HepG2 (cell line): ENCODE data around the gene GPR82. TPM values are rescaled to one million over a fixed set of nuclear protein-coding genes. Genes with fewer than 3 reads are reported as not detected.

Experiments
- ATAC-seq: fragments of 200-7000 bp; cut with Tn5 transposase; 3 replicates; pipeline ENCODE4 v1.9.1; 2020; ENCODE audit warnings: mild to moderate bottlenecking, moderate library complexity
- BruUV-seq: library from RNA; stranded (reverse); fragments of 400-500 nt; replicated peaks from 2 replicates; lab custom pipeline; 2021; lab: Mats Ljungman, UMichigan
- CTCF ChIA-PET: fragments of 300-600 bp; formaldehyde crosslinking; extraction: SDS; loops from one replicate; lab custom pipeline; 2021; ENCODE audit warnings: low total read pairs, inconsistent platforms, low intra/inter-chr PET ratio; lab: Yijun Ruan, JAX
- POLR2A ChIA-PET: fragments of 350-600 bp; sonication (Branson Sonifier 250); formaldehyde crosslinking; loops from one replicate; lab custom pipeline; 2020; ENCODE audit warnings: antibody characterized with exemption, inconsistent platforms; lab: Yijun Ruan, JAX
- DNase-seq: peaks from one replicate; pipeline ENCODE4 v3.0.0-alpha.2; 2015; ENCODE audit warnings: low spot score
- FAIRE-seq: peaks from 3 replicates; lab custom pipeline; 2011; peaks lifted over from hg19 to GRCh38; lab: Jason Lieb, UNC
- H2AFZ ChIP-seq: one replicate; pipeline ENCODE4 v1.6.1; 2011; ENCODE audit warnings: low read length, inconsistent platforms
- H3K27ac ChIP-seq: fragments of 300-600 bp; 3 replicates; pipeline ENCODE4 v1.8.0; 2011; ENCODE audit warnings: mixed run types, mild to moderate bottlenecking, mixed read lengths, low read length, inconsistent platforms; ENCODE audit not compliant: insufficient read depth; ENCODE audit errors: extremely low read length
- H3K27me3 ChIP-seq, 2 experiments: fragments of 200-600 bp in 1 of 2; 2 replicates in 1 of 2; 3 replicates in 1 of 2; pipeline versions ENCODE4 v1.6.0 to v1.8.0; 2011; ENCODE audit warnings: low read length in 2 of 2, mild to moderate bottlenecking in 2 of 2, moderate library complexity in 2 of 2, inconsistent platforms in 1 of 2; ENCODE audit not compliant: insufficient read depth in 2 of 2, control insufficient read depth in 1 of 2
- H3K36me3 ChIP-seq, 2 experiments: fragments of 200-600 bp in 1 of 2; replicated peaks in 1 of 2; 2 replicates in 1 of 2; 3 replicates in 1 of 2; pipeline versions ENCODE4 v1.5.1 to v1.8.0; 2011; ENCODE audit warnings: low read length in 2 of 2, inconsistent platforms in 1 of 2; ENCODE audit not compliant: insufficient read depth in 2 of 2, control insufficient read depth in 1 of 2
- H3K4me1 ChIP-seq: 2 replicates; pipeline ENCODE4 v1.5.1; 2012; ENCODE audit warnings: low read length, inconsistent platforms; ENCODE audit not compliant: insufficient read depth
- H3K4me2 ChIP-seq: 2 replicates; pipeline ENCODE4 v1.6.0; 2011; ENCODE audit warnings: low read depth, low read length, inconsistent platforms
- H3K4me3 ChIP-seq, 3 experiments: fragments of 200-600 bp in 1 of 3; sonication (generic), shearing (Covaris generic) in 1 of 3; replicated peaks in 1 of 3; 2 replicates each; pipeline ENCODE4 v1.5.1; 2011 to 2016; ENCODE audit warnings: low read length in 3 of 3, inconsistent platforms in 2 of 3, low read depth in 2 of 3, mild to moderate bottlenecking in 2 of 3, control low read depth in 1 of 3, mixed read lengths in 1 of 3; ENCODE audit not compliant: insufficient read depth in 1 of 3
- H3K79me2 ChIP-seq: one replicate; pipeline ENCODE4 v1.6.1; 2011; ENCODE audit warnings: low read length, inconsistent platforms; ENCODE audit not compliant: insufficient read depth
- H3K9ac ChIP-seq: 2 replicates; pipeline ENCODE4 v1.6.0; 2011; ENCODE audit warnings: mild to moderate bottlenecking, low read depth, low read length, inconsistent platforms; ENCODE audit not compliant: insufficient read depth
- H3K9me3 ChIP-seq: 2 replicates; pipeline ENCODE4 v1.5.1; 2012; ENCODE audit warnings: mild to moderate bottlenecking, low read length
- H4K20me1 ChIP-seq: 2 replicates; pipeline ENCODE4 v1.6.0; 2011; ENCODE audit warnings: inconsistent platforms, mild to moderate bottlenecking, low read length, moderate library complexity; ENCODE audit not compliant: insufficient read depth
- ERF ChIP-seq: IDR thresholded peaks from 2 replicates; pipeline ENCODE4 v1.6.1; 2018; ENCODE audit warnings: missing biosample characterization, missing genetic modification reagents
- MED1 ChIP-seq: sonication (generic); formaldehyde crosslinking; IDR thresholded peaks from 2 replicates; pipeline ENCODE4 v1.4.0; 2020; ENCODE audit warnings: missing genetic modification reagents
- MED13 ChIP-seq: sonication (generic); formaldehyde crosslinking; IDR thresholded peaks from 2 replicates; pipeline ENCODE4 v1.5.0; 2020; ENCODE audit warnings: missing genetic modification reagents
- NFYC ChIP-seq: IDR thresholded peaks from 2 replicates; pipeline ENCODE4 v1.6.1; 2016; ENCODE audit warnings: missing genetic modification reagents, missing compliant biosample characterization
- NR1H2 ChIP-seq: sonication (generic); formaldehyde crosslinking; IDR thresholded peaks from 2 replicates; pipeline ENCODE4 v1.8.1; 2022; ENCODE audit warnings: low read depth, missing genetic modification reagents, borderline replicate concordance
- PCBP2 ChIP-seq: fragments of 200-400 bp; formaldehyde crosslinking; optimal IDR thresholded peaks from 2 replicates; pipeline ENCODE3; 2018; ENCODE audit warnings: low read length, low read depth; ENCODE audit not compliant: poor library complexity, severe bottlenecking
- RNF2 ChIP-seq: fragments of 450-650 bp; conservative IDR thresholded peaks from 2 replicates; pipeline ENCODE4 v1.6.1; 2016; ENCODE audit warnings: low read depth
- SOX5 ChIP-seq: IDR thresholded peaks from 2 replicates; pipeline ENCODE4 v1.6.1; 2016; ENCODE audit warnings: borderline replicate concordance
- TCF12 ChIP-seq, 2 experiments: fragments of 450-650 bp in 1 of 2; sonication (generic) in 1 of 2; formaldehyde crosslinking in 1 of 2; IDR thresholded peaks; 2 replicates each; pipeline versions ENCODE4 v1.6.1 to v1.8.0; 2017 to 2022; ENCODE audit warnings: antibody characterized with exemption in 1 of 2, mild to moderate bottlenecking in 1 of 2, missing genetic modification reagents in 1 of 2, moderate library complexity in 1 of 2
- ZFP90 ChIP-seq: sonication (generic); formaldehyde crosslinking; IDR thresholded peaks from 2 replicates; pipeline ENCODE4 v1.8.0; 2022; ENCODE audit warnings: missing genetic modification reagents, mild to moderate bottlenecking, inconsistent platforms, borderline replicate concordance
- ZNF468 ChIP-seq: sonication (generic); formaldehyde crosslinking; IDR thresholded peaks from 2 replicates; pipeline ENCODE4 v1.8.0; 2022; ENCODE audit warnings: mild to moderate bottlenecking, moderate library complexity, missing genetic modification reagents
- ZNF615 ChIP-seq: sonication (generic); formaldehyde crosslinking; IDR thresholded peaks from 2 replicates; pipeline ENCODE4 v1.5.0; 2020; ENCODE audit warnings: mild to moderate bottlenecking, missing genetic modification reagents, borderline replicate concordance
- ZSCAN12 ChIP-seq: sonication (generic); formaldehyde crosslinking; IDR thresholded peaks from 2 replicates; pipeline ENCODE4 v1.9.0; 2021; ENCODE audit warnings: mild to moderate bottlenecking, missing genetic modification reagents
- ZSCAN22 ChIP-seq: sonication (generic); formaldehyde crosslinking; IDR thresholded peaks from 2 replicates; pipeline ENCODE4 v1.4.0; 2020; ENCODE audit warnings: mild to moderate bottlenecking, missing genetic modification reagents
- WGBS: methylation state at CpG from one replicate; pipeline ENCODE4 v1.1.6; 2017; ENCODE audit warnings: low lambda C conversion rate; 5-methylcytosine and 5-hydroxymethylcytosine counted together
- in situ Hi-C: cut with HindIII; loops from 2 replicates; pipeline ENCODE4 v1.10.0; 2017; ENCODE audit warnings: low pct_unique_long_range_greater_than_20kb; ENCODE audit not compliant: extremely low pct_ligation_motif_present
- intact Hi-C: fragments of 100-400 bp; cut with micrococcal nuclease; formaldehyde crosslinking; loops from one replicate; pipeline ENCODE4 v1.10.0; 2022; ENCODE audit not compliant: unreplicated experiment
- polyA plus RNA-seq, 8 experiments: library from polyadenylated mRNA; depleted of rRNA in 3 of 8; stranded (reverse) in 7 of 8; unstranded in 1 of 8; fragments of >200 nt; fragmentation: Illumina TruSeq in 4 of 8; extraction: Trizol in 4 of 8; gene quantifications; 2 replicates each; pipeline versions ENCODE4 v1.2.1 to v1.2.3, GENCODE V29; 2011 to 2016; ENCODE audit warnings: low read depth in 4 of 8, missing spikeins in 1 of 8, mixed read lengths in 1 of 8; ENCODE audit not compliant: insufficient read depth in 1 of 8
- total RNA-seq, 5 experiments: library from RNA; depleted of rRNA; stranded (reverse); fragments of >200 nt; fragmentation: Illumina TruSeq; extraction: Trizol; gene quantifications; 2 replicates each; pipeline ENCODE4 v1.2.3, GENCODE V29; 2016; ENCODE audit warnings: low read depth in 1 of 5
- TF ChIP-seq, protein P1 (sequence below): IDR thresholded peaks from 2 replicates; pipeline ENCODE4 v1.6.1; 2016; ENCODE audit warnings: low read depth, borderline replicate concordance
- TF ChIP-seq, protein P2 (sequence below): sonication (generic); formaldehyde crosslinking; IDR thresholded peaks from 2 replicates; pipeline ENCODE4 v1.5.1; 2020; ENCODE audit warnings: mild to moderate bottlenecking, missing genetic modification reagents, borderline replicate concordance
- TF ChIP-seq, protein P3 (sequence below): IDR thresholded peaks from 2 replicates; pipeline ENCODE4 v1.6.1; 2012; ENCODE audit warnings: low read length, improper control_type of control experiment
- TF ChIP-seq, protein P4 (sequence below): sonication (generic); formaldehyde crosslinking; IDR thresholded peaks from 2 replicates; pipeline ENCODE4 v1.5.1; 2020; ENCODE audit warnings: missing genetic modification reagents, mild to moderate bottlenecking, borderline replicate concordance

The GPR82 gene
- total and polyA plus RNA-seq, 2 of the 13 experiments (the other 11 are each of a cell fraction or from before 2014, with no cell fraction given) = not detected

DNA sequence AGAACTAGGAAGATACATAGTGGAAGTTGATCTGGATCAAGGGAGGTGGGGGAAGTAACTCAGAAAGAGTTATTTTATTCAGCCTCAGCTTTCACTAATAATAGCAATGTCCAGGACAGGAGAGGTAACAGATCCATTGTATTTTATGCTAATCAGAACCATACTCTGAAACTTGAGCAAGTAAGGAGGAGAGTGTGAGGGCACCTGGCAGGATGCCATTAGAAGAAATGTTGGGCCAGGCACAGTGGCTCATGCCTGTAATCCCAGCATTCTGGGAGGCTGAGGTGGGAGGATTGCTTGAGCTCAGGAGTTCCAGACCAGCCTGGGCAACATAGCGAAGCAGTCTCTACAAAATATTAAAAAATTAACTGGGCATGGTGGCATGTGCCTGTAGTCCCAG lies 18.9 kb upstream of the GPR82 start:
- Histone ChIP-seq H3K4me3 (no peak overlapping the region), H3K27ac (no peak overlapping the region), H2AFZ (no peak overlapping the region), H3K9ac (no peak overlapping the region), H3K4me1 (no peaks in the 10 kb centered on the region), H3K27me3 (no peaks in the 10 kb centered on the region), H3K36me3 (no peaks in the 10 kb centered on the region), H4K20me1 (no peaks in the 10 kb centered on the region), H3K4me2 (no peak overlapping the region), H3K79me2 (no peaks in the 10 kb centered on the region), H3K9me3 (no peaks in the 10 kb centered on the region)
- no peak for ATAC-seq
- intact Hi-C loops = no loop called here
- 100% methylated on average over 1 of the region's 1 CpG for WGBS
- in situ Hi-C loops = no loop called here
- no peak for FAIRE-seq
- POLR2A ChIA-PET = no interaction called here
- BruUV-seq = no TSS peak
- no peak for DNase-seq
- CTCF ChIA-PET = no interaction called here
- no peak for TF ChIP-seq NFYC
- no peak for TF ChIP-seq ZNF468 (CRISPR knock-in tag)
- TF ChIP-seq PCBP2 = no peak
- TF ChIP-seq RNF2 = no peak
- no peak for TF ChIP-seq MED13 (CRISPR knock-in tag)
- no peak for TF ChIP-seq SOX5
- TF ChIP-seq, protein P1, sequence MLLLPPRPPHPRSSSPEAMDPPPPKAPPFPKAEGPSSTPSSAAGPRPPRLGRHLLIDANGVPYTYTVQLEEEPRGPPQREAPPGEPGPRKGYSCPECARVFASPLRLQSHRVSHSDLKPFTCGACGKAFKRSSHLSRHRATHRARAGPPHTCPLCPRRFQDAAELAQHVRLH (CRISPR knock-in tag) = no peak
- TF ChIP-seq ERF (CRISPR knock-in tag) = no peak
- no peak for TF ChIP-seq NR1H2 (CRISPR knock-in tag)
- no peak for TF ChIP-seq ZFP90 (CRISPR knock-in tag)
- TF ChIP-seq ZSCAN22 (CRISPR knock-in tag) = no peak
- no peak for TF ChIP-seq MED1 (CRISPR knock-in tag)
- TF ChIP-seq TCF12 (IDR thresholded peaks at IDR 0.05) = no peak
- TF ChIP-seq TCF12 (CRISPR knock-in tag; IDR thresholded peaks at IDR 0.05) = no peak
- TF ChIP-seq, protein P2, sequence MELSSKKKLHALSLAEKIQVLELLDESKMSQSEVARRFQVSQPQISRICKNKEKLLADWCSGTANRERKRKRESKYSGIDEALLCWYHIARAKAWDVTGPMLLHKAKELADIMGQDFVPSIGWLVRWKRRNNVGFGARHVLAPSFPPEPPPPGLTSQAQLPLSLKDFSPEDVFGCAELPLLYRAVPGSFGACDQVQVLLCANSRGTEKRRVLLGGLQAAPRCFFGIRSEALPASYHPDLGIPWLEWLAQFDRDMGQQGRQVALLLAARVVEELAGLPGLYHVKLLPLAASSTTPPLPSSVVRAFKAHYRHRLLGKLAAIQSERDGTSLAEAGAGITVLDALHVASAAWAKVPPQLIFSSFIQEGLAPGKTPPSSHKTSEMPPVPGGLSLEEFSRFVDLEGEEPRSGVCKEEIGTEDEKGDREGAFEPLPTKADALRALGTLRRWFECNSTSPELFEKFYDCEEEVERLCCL (CRISPR knock-in tag) = no peak
- TF ChIP-seq, protein P3, sequence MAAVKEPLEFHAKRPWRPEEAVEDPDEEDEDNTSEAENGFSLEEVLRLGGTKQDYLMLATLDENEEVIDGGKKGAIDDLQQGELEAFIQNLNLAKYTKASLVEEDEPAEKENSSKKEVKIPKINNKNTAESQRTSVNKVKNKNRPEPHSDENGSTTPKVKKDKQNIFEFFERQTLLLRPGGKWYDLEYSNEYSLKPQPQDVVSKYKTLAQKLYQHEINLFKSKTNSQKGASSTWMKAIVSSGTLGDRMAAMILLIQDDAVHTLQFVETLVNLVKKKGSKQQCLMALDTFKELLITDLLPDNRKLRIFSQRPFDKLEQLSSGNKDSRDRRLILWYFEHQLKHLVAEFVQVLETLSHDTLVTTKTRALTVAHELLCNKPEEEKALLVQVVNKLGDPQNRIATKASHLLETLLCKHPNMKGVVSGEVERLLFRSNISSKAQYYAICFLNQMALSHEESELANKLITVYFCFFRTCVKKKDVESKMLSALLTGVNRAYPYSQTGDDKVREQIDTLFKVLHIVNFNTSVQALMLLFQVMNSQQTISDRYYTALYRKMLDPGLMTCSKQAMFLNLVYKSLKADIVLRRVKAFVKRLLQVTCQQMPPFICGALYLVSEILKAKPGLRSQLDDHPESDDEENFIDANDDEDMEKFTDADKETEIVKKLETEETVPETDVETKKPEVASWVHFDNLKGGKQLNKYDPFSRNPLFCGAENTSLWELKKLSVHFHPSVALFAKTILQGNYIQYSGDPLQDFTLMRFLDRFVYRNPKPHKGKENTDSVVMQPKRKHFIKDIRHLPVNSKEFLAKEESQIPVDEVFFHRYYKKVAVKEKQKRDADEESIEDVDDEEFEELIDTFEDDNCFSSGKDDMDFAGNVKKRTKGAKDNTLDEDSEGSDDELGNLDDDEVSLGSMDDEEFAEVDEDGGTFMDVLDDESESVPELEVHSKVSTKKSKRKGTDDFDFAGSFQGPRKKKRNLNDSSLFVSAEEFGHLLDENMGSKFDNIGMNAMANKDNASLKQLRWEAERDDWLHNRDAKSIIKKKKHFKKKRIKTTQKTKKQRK = no peak
- TF ChIP-seq ZNF615 (CRISPR knock-in tag) = no peak
- no peak for TF ChIP-seq ZSCAN12 (CRISPR knock-in tag)
- TF ChIP-seq, protein P4, sequence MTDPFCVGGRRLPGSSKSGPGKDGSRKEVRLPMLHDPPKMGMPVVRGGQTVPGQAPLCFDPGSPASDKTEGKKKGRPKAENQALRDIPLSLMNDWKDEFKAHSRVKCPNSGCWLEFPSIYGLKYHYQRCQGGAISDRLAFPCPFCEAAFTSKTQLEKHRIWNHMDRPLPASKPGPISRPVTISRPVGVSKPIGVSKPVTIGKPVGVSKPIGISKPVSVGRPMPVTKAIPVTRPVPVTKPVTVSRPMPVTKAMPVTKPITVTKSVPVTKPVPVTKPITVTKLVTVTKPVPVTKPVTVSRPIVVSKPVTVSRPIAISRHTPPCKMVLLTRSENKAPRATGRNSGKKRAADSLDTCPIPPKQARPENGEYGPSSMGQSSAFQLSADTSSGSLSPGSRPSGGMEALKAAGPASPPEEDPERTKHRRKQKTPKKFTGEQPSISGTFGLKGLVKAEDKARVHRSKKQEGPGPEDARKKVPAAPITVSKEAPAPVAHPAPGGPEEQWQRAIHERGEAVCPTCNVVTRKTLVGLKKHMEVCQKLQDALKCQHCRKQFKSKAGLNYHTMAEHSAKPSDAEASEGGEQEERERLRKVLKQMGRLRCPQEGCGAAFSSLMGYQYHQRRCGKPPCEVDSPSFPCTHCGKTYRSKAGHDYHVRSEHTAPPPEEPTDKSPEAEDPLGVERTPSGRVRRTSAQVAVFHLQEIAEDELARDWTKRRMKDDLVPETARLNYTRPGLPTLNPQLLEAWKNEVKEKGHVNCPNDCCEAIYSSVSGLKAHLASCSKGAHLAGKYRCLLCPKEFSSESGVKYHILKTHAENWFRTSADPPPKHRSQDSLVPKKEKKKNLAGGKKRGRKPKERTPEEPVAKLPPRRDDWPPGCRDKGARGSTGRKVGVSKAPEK (CRISPR knock-in tag) = no peak
